Measurements from ENCODE around the gene LRBA.
"Not testable (repeated sequence)": the region's sequence is repeated elsewhere in the genome, so short reads cannot be mapped to it uniquely, and the experiment has no call there.

The LRBA gene

GRCh38 chr4:151035911-151036310, 20.8 kb upstream of the LRBA start:
- no peak for FAIRE-seq
- no peak for DNase-seq (ENCODE audit: insufficient read length)
- TF ChIP-seq POLR2AphosphoS5 (IDR thresholded peaks at IDR 0.05; ENCODE audit: low read depth, low read length) (no peak), TAF1 (IDR thresholded peaks at IDR 0.05; ENCODE audit: borderline replicate concordance, low read depth, low read length) (no peak), POLR2A (IDR thresholded peaks at IDR 0.05; ENCODE audit: low read depth, low read length) (no peak)

DNA sequence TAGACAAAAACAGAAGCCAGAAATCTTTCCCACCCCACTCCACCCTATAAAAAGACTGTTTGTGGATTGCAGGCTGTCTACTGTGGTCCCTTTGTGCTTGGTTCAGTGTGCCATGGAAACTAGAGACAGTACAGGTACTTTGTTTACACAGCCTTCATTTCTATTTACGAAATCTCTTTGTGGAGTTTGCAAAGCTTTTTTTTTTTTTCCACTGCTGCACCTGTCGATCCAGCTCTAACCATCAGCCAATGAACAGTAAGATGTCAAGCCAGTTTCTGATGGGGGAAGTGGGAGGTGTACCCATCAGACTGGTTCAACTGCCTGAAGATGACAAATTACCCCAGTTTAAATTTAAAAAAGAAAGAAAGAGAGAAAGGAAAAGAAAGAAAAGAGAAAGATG, 20.2 kb upstream of the LRBA start:
- DNase-seq (ENCODE audit: insufficient read length) (no peak), FAIRE-seq (no peak)
- TF ChIP-seq POLR2AphosphoS5 (IDR thresholded peaks at IDR 0.05; ENCODE audit: low read depth, low read length) = no peak

GRCh38 chr4:151034829-151035228, 19.7 kb upstream of the LRBA start:
- no peak for FAIRE-seq
- DNase-seq (ENCODE audit: insufficient read length) = no peak
- TF ChIP-seq POLR2AphosphoS5 (IDR thresholded peaks at IDR 0.05; ENCODE audit: low read depth, low read length) (no peak), POLR2A (IDR thresholded peaks at IDR 0.05; ENCODE audit: low read depth, low read length) (no peak), TAF1 (IDR thresholded peaks at IDR 0.05; ENCODE audit: borderline replicate concordance, low read depth, low read length) (no peak)

DNA sequence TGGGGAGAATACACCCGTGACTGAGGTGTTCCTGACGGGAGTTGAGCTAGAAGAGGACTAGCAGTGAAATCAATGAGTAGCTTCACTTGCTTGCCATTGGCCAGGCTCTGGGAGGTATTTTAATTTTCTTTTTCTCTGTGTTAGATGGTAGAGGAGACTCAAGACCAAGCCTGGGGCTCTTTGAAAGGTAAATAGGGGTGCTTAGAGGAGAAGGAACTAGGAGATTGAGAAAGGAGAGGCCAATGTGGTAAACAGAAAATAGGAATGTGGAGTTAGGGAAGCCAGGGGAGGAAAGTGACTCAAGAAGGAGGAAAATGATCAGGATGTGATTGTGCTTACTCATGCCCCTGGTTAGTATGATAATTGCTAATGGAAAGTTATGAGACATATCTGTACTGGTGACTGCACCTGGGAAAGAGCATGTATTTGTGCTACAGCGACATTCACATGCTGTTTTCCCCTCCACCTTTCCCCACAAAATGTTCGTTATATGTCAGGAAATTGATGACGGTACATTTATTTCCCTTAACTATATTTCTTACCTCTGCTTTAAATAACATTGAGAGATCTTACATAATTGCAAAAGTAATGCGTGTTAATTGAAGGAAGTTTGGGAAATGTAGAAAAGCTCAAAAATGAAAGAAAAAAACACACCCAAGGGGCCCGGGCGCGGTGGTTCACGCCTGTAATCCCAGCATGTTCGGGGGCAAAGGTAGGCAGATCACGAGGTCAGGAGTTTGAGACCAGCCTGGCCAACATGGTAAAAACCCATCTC, 16.9 kb upstream of the LRBA start:
- no peak for DNase-seq (ENCODE audit: insufficient read length)

DNA sequence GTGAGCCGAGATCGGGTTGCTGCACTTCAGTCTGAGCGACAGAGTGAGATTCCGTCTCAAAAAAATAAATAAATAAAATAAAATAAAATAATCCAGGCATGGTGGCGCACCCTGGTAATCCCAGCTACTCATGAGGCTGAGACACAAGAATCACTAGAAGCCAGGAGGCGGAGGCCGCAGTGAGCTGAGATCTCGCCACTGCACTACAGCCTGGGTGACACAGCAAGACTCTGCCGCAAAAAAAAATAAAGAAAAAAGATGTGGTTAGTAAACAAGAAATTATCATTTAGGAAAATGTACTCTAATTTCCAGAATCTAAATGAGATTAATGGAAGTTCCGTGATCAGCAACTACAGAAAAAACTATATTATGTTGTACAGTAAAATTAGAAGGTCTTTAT, 14.5 kb upstream of the LRBA start:
- DNase-seq (ENCODE audit: insufficient read length) = no peak
- TF ChIP-seq TAF1 (IDR thresholded peaks at IDR 0.05; ENCODE audit: borderline replicate concordance, low read depth, low read length) = no peak
- FAIRE-seq = no peak

More for the DNA sequence above, 16.9 kb upstream of the LRBA start:
- no peak for TF ChIP-seq POLR2A (IDR thresholded peaks at IDR 0.05; ENCODE audit: low read depth, low read length)
- no peak for TF ChIP-seq POLR2AphosphoS5 (IDR thresholded peaks at IDR 0.05; ENCODE audit: low read depth, low read length)
- TF ChIP-seq TAF1 (IDR thresholded peaks at IDR 0.05; ENCODE audit: borderline replicate concordance, low read depth, low read length) = no peak
- peak; percentile 76 for FAIRE-seq

DNA sequence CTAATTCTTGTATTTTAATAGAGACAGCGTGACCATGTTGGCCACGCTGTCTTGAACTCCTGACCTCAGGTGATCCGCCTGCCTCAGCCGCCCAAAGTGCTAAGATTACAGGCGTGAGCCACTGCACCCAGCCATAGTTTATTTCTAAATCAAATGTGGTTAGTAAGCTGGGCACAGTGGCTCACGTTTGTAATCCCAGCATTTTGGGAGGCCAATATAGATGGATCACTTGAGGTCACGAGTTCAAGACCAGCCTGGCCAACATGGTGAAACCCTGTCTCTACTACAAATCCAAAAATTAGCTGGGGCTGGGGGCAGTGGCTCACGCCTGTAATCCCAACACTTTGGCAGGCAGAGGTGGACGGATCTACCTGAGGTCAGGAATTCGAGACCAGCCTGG, 13.9 kb upstream of the LRBA start:
- not testable (repeated sequence) for DNase-seq (ENCODE audit: insufficient read length); FAIRE-seq

DNA sequence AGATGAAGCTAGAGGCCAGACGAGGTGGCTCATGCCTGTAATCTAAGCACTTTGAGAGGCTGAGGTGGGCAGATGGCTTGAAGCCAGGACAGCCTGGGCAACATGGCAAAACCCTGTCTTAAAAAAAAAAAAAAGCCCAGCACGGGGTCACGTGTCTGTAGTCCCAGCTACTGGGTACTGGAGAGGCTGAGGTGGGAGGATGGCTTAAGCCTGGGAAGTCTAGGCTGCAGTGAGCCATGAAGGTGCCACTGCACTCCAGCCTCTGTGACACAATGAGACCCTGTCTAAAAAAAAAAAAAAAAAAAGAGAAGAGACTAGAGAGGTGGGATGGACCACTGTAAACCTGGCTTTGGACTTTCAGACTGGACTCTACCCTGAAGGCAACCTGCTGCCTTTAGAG, 10.7 kb upstream of the LRBA start:
- no peak for TF ChIP-seq TAF1 (IDR thresholded peaks at IDR 0.05; ENCODE audit: borderline replicate concordance, low read depth, low read length)
- TF ChIP-seq POLR2A (IDR thresholded peaks at IDR 0.05; ENCODE audit: low read depth, low read length) = no peak
- TF ChIP-seq POLR2AphosphoS5 (IDR thresholded peaks at IDR 0.05; ENCODE audit: low read depth, low read length) = no peak
- FAIRE-seq (no peak), DNase-seq (ENCODE audit: insufficient read length) (no peak)

DNA sequence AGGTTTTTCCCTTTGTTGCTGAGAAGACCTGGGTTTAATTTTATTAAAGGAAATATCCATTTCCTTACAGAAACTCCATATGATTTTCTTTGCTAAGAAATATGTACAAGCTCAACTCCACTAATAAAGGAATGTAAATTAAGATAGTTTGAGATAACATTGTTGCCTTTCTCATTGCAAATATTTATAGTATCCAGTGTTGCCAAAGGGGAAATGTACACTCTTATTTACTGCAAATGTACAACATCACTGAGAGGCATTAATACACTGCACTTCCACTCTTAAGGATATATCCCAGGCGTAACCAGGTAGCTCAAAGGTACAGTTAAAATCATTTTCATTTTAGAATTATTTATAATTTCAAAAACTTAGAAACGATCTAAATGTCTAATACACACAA, 7.5 kb upstream of the LRBA start:
- no peak for FAIRE-seq
- DNase-seq (ENCODE audit: insufficient read length) = no peak
- TF ChIP-seq TAF1 (IDR thresholded peaks at IDR 0.05; ENCODE audit: borderline replicate concordance, low read depth, low read length) = no peak
- TF ChIP-seq POLR2AphosphoS5 (IDR thresholded peaks at IDR 0.05; ENCODE audit: low read depth, low read length) = no peak
- TF ChIP-seq POLR2A (IDR thresholded peaks at IDR 0.05; ENCODE audit: low read depth, low read length) = no peak

- DNase-seq (ENCODE audit: insufficient read length) (no peak), FAIRE-seq (no peak)
- TF ChIP-seq TAF1 (IDR thresholded peaks at IDR 0.05; ENCODE audit: borderline replicate concordance, low read depth, low read length) (no peak), POLR2AphosphoS5 (IDR thresholded peaks at IDR 0.05; ENCODE audit: low read depth, low read length) (no peak), POLR2A (IDR thresholded peaks at IDR 0.05; ENCODE audit: low read depth, low read length) (no peak)
These were observed 6.7 kb upstream of the LRBA start for GRCh38 chr4:151021637-151022334.

GRCh38 chr4:151015459-151016347, 619 bp upstream of the LRBA start:
- peak; percentile 99 for FAIRE-seq
- peak; percentile 71 for DNase-seq (ENCODE audit: insufficient read length)
- TF ChIP-seq POLR2A (IDR thresholded peaks at IDR 0.05; ENCODE audit: low read depth, low read length) = peak; percentile 93
- peak; percentile 78 for TF ChIP-seq POLR2AphosphoS5 (IDR thresholded peaks at IDR 0.05; ENCODE audit: low read depth, low read length)
- peak; percentile 49; the same call in 1 of the 2 replicates for TF ChIP-seq TAF1 (IDR thresholded peaks at IDR 0.05; ENCODE audit: borderline replicate concordance, low read depth, low read length)

- peak; percentile 54 for FAIRE-seq
- TF ChIP-seq POLR2A (IDR thresholded peaks at IDR 0.05; ENCODE audit: low read depth, low read length) (no peak), TAF1 (IDR thresholded peaks at IDR 0.05; ENCODE audit: borderline replicate concordance, low read depth, low read length) (no peak), POLR2AphosphoS5 (IDR thresholded peaks at IDR 0.05; ENCODE audit: low read depth, low read length) (no peak)
- no peak for DNase-seq (ENCODE audit: insufficient read length)
These were observed 1.1 kb downstream of the LRBA start for GRCh38 chr4:151013944-151014343.

DNA sequence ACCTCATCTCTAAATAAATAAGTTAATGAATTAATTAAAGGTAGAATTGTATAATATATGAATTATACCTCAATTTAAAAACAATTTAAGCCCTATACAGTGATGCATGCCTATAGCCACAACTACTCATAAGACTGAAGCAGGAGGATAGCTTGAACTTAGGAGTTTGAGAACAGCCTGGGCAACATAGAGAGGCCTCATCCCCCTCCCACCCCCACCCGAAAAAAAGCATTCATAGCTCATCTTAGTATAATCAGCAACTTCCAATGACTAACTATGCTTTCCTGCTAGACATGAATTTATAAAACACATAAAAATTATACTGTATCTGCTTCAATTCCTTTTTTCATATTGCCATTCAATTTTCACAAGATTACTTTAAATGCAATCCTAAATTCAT, 1.6 kb downstream of the LRBA start:
- no peak for FAIRE-seq
- no peak for DNase-seq (ENCODE audit: insufficient read length)
- TF ChIP-seq TAF1 (IDR thresholded peaks at IDR 0.05; ENCODE audit: borderline replicate concordance, low read depth, low read length) (no peak), POLR2A (IDR thresholded peaks at IDR 0.05; ENCODE audit: low read depth, low read length) (no peak), POLR2AphosphoS5 (IDR thresholded peaks at IDR 0.05; ENCODE audit: low read depth, low read length) (no peak)

All from GM12892 (cell line).